Muscle of leg (tissue), 11 donors: ENCODE data around the gene FUT2. TPM values are rescaled to one million over a fixed set of nuclear protein-coding genes. Genes with fewer than 3 reads are reported as not detected.

ENCODE experiments used
- DNase-seq: peaks from one replicate; pipeline ENCODE4 v3.0.0; 2013
- H3K27ac ChIP-seq: one replicate; pipeline ENCODE4 v1.5.1; 2013; ENCODE audit warnings: mild to moderate bottlenecking, low read length, control low read depth
- H3K27me3 ChIP-seq: one replicate; pipeline ENCODE4 v1.6.1; 2013; ENCODE audit warnings: low read length; ENCODE audit not compliant: control insufficient read depth, insufficient read depth
- H3K36me3 ChIP-seq: one replicate; pipeline ENCODE4 v1.6.1; 2013; ENCODE audit warnings: low read length; ENCODE audit not compliant: control insufficient read depth, insufficient read depth
- H3K4me1 ChIP-seq: one replicate; pipeline ENCODE4 v1.6.1; 2013; ENCODE audit warnings: low read length; ENCODE audit not compliant: control insufficient read depth, insufficient read depth
- H3K4me3 ChIP-seq: one replicate; pipeline ENCODE4 v1.5.1; 2013; ENCODE audit warnings: low read length, control low read depth
- H3K9me3 ChIP-seq: replicated peaks from 2 replicates; pipeline ENCODE4 v1.6.1; 2013; ENCODE audit warnings: low read depth, low read length; ENCODE audit not compliant: control insufficient read depth
- WGBS: methylation state at CpG from one replicate; pipeline ENCODE4 v1.1.5; 2013; ENCODE audit warnings: missing lambda C conversion rate; ENCODE audit not compliant: insufficient coverage; 5-methylcytosine and 5-hydroxymethylcytosine counted together
- polyA plus RNA-seq, 8 donors: library from polyadenylated mRNA; unstranded; fragments of 120-200 nt; gene quantifications; one replicate each; pipeline versions ENCODE4 v1.2.1 to v1.2.3, GENCODE V29; 2013; ENCODE audit warnings: inconsistent platforms in 1 of 8, low replicate concordance in 1 of 8; ENCODE audit not compliant: insufficient read length in 8 of 8, insufficient read depth in 1 of 8
- total RNA-seq: library from RNA; stranded (reverse); fragments of 120-200 nt; gene quantifications from one replicate; pipeline ENCODE4 v1.2.4, GENCODE V29; 2013

Gene FUT2
- total and polyA plus RNA-seq, 9 donors = 0.53 to 3.8 (median 0.95) TPM; not detected in 1

GRCh38 chr19:48669903-48670668 is 25.7 kb upstream of the FUT2 start:
- 94% methylated on average over 23 of the region's 26 CpGs for WGBS
- Histone ChIP-seq H3K4me3 (no peak overlapping the region), H3K4me1 (peaks cover 31% of the 10 kb centered on the region), H3K36me3 (no peaks in the 10 kb centered on the region), H3K27me3 (peaks cover 2% of the 10 kb centered on the region), H3K9me3 (no peaks in the 10 kb centered on the region), H3K27ac (peak overlapping the region; percentile 79)
- no peak for DNase-seq

- Histone ChIP-seq H3K27me3 (peaks cover 2% of the 10 kb centered on the region), H3K36me3 (no peaks in the 10 kb centered on the region), H3K4me3 (no peak overlapping the region), H3K27ac (peak overlapping the region; percentile 79), H3K4me1 (peaks cover 38% of the 10 kb centered on the region), H3K9me3 (no peaks in the 10 kb centered on the region)
- peak; percentile 58 for DNase-seq
- WGBS = 50% methylated on average over 13 of the region's 21 CpGs
These were observed 24.9 kb upstream of the FUT2 start for GRCh38 chr19:48670699-48671445.

DNA sequence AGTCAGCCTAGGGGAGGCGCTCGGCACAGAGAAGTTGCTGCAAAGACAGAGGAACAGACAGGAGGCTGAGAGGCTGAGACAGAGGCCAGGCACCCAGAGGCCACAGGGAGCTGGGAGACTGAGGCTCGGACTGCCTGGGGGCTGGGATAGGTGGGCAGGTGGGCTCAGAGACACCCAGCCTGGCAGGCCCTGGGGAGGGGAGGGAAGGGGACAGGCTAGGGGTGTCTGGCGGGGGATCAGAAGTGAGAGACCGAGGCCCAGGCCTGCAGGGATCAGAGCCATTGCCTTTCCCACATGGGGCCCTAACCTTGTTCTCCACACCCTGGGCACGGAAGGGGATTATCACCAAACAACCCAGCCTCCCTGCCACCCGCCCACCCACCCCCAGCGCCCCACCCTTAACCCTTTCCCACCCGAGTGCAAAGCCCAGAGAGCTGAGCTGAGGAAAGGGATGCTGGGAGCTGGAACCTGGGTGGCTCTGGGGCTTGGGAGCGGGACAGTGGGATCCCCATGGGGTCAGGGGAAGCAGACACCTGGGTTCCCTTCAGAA is 24.2 kb upstream of the FUT2 start:
- H3K36me3 ChIP-seq = no peaks in the 10 kb centered on the region
- no peak overlapping the region for H3K4me3 ChIP-seq
- WGBS = 74% methylated on average over 4 of the region's 10 CpGs
- H3K27ac ChIP-seq = peak overlapping the region; percentile 75
- peaks cover 2% of the 10 kb centered on the region for H3K27me3 ChIP-seq
- H3K9me3 ChIP-seq = no peaks in the 10 kb centered on the region
- H3K4me1 ChIP-seq = peaks cover 41% of the 10 kb centered on the region
- no peak for DNase-seq

DNA sequence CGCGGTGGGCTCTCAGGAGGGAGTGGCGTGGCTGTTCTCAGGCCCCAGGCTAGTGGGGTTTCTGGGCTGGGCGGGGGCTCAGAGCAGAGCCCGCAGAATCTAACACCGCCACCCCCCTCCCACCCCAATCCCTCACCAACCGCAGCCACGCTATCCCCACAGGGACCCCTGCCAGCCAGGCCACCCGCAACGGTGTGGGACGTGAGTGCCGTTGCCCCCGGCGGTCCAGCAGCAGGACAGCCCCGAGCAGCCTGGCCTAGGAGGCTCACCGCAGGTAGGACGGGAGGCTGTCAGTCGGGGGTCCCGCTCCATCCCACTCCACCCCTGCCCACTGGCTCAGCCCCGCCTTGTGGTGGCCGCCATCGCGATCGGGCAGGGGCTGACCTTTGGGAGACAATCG is 22.8 kb upstream of the FUT2 start, which contains the start of gene NTN5:
NTN5 (minus strand) TSS at position 24 of the 400 bp plus-strand sequence. CDS start 2,031 bp downstream, outside the sequence.
- Histone ChIP-seq H3K4me3 (no peak within 1 kb of the TSS), H3K4me1 (peaks cover 41% of the 10 kb centered on the region), H3K9me3 (no peaks in the 10 kb centered on the region), H3K36me3 (no peaks in the 10 kb centered on the region), H3K27ac (peak within 1 kb of the TSS; percentile 65), H3K27me3 (peaks cover 2% of the 10 kb centered on the region)
- DNase-seq = no peak
- 53% methylated on average over 19 of the region's 25 CpGs for WGBS

DNA sequence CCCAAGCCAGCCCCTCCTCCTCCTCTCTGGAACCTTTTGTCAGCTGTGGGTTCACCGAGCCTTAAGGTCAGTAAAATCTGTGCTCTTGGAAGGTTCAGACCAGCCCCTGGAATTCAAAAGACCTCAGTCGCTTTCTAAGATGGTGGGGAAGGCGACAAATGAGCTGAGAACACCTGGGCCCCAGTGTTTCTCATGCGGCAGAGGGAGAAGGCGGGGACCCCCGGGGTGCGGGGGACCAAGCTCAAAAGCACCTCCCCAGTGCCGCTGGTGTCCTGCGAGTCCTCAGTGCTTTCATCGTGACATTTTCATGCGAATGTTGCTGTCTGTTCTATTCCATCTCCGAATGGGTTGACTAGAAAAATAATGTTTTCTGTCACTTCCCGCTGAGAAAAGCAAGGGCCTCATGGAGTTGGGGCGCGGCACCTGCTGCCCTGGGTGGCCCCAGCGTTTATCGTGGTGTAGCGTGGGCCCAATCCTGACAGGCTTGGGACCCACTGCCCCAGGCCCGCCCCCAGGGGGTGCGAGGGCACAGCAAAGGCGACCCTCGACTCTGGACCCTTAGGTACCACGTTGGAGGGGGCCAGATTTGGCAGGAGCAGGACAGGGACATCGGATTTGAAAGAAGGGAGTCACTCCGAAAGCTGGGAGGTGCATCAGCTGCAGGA is 22.2 kb upstream of the FUT2 start:
- WGBS = 59% methylated on average over 24 of the region's 25 CpGs
- no peaks in the 10 kb centered on the region for H3K9me3 ChIP-seq
- H3K27me3 ChIP-seq = peaks cover 2% of the 10 kb centered on the region
- no peak overlapping the region for H3K27ac ChIP-seq
- no peak overlapping the region for H3K4me3 ChIP-seq
- peaks cover 41% of the 10 kb centered on the region for H3K4me1 ChIP-seq
- H3K36me3 ChIP-seq = no peaks in the 10 kb centered on the region
- no peak for DNase-seq

GRCh38 chr19:48674216-48674809 is 21.5 kb upstream of the FUT2 start:
- no peak overlapping the region for H3K27ac ChIP-seq
- peaks cover 2% of the 10 kb centered on the region for H3K27me3 ChIP-seq
- peaks cover 41% of the 10 kb centered on the region for H3K4me1 ChIP-seq
- no peaks in the 10 kb centered on the region for H3K36me3 ChIP-seq
- H3K4me3 ChIP-seq = no peak overlapping the region
- no peaks in the 10 kb centered on the region for H3K9me3 ChIP-seq
- DNase-seq = no peak
- 81% methylated on average over 9 of the region's 19 CpGs for WGBS

DNA sequence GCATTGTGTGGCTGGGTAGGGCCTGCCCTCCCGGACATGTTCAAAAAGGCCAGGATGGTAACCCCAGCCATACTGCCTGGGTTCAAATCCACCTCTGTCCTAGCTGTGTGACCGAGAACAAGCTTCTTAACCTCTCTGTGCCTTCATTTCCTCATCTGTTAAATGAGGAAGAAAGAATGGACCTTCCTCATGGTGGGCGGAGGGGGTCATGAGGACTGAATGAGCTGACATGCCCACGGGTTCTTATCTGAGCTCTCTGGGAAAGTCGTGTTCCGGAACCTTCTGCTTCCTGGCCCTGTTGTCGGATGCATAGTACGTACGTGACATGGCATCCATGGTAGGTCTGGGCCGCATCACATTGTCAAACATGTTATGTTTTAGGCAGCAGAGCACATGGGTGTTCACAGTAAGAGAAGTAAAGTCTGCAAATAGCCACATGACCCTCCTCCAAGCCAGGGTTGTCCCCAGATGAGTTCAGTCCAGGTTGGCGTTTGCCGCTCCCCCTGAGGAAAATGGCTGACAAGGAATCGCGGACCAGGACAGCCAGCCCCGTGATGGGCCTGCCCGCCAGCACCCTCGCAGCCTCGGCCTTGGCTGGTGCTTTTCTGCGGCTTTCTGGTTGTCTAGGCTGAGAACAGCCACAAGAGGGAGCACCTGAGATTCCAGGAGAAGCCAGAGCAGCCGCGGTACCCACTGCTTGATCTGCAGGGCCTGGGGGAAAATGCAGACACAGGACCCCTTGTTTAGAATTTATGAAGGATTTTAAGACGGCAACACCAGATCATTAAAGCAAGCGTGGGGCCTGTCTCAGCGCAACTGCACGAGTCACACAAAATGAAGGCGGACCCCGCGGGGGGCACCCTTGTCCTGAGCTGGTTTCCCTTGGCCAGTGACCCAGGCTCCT is 20.6 kb upstream of the FUT2 start:
- no peaks in the 10 kb centered on the region for H3K36me3 ChIP-seq
- no peak overlapping the region for H3K27ac ChIP-seq
- 27% methylated on average over 24 of the region's 28 CpGs for WGBS
- H3K4me3 ChIP-seq = no peak overlapping the region
- peaks cover 2% of the 10 kb centered on the region for H3K27me3 ChIP-seq
- no peaks in the 10 kb centered on the region for H3K9me3 ChIP-seq
- peaks cover 38% of the 10 kb centered on the region for H3K4me1 ChIP-seq
- peak; percentile 91 for DNase-seq

DNA sequence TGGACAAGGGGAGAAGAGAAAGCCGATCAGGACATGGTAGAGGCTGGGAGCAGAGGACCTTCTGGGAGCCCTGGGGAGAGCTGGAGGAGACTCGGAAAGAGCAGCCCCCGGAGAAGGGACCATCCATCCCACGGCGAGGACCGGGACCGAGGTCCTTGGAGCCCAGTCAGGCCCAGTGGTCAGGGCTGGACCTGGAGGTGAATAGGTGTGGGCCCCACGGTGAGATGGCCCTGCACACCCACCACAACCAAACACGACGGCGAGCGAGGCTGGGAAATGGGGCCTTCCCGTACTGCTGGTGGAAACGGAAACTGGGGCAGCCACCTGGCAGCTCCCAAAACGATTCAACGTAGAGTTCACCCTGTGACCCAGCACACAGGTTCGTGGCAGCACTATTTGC is 19.3 kb upstream of the FUT2 start:
- 84% methylated on average over 12 of the region's 17 CpGs for WGBS

DNA sequence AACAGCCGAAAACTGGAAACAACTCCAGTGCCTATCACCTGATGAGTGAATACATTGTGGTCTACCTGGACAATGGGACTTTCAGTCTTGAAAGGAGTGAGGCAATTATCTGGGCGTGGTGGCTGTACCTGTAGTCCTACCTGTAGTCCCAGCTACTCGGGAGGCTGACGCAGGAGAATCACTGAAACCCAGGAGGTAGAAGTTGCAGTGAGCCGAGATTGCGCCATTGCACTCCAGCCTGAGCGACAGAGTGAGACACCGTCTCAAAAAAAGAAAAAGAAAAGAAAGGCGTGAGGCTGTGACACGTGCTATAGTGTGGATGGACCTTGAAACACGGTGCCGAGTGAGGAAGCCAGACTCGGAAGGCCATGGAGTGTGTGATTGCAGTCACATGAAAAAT is 18.9 kb upstream of the FUT2 start:
- Histone ChIP-seq H3K9me3 (no peaks in the 10 kb centered on the region), H3K27me3 (peaks cover 2% of the 10 kb centered on the region), H3K4me1 (peaks cover 29% of the 10 kb centered on the region), H3K36me3 (no peaks in the 10 kb centered on the region), H3K27ac (no peak overlapping the region), H3K4me3 (no peak overlapping the region)
- WGBS = 86% methylated on average over 12 of the region's 13 CpGs
- DNase-seq = no peak

More for the DNA sequence above, 19.3 kb upstream of the FUT2 start:
- H3K27me3 ChIP-seq = peaks cover 2% of the 10 kb centered on the region
- no peaks in the 10 kb centered on the region for H3K9me3 ChIP-seq
- DNase-seq = no peak
- H3K4me3 ChIP-seq = no peak overlapping the region
- H3K27ac ChIP-seq = no peak overlapping the region
- no peaks in the 10 kb centered on the region for H3K36me3 ChIP-seq
- peaks cover 31% of the 10 kb centered on the region for H3K4me1 ChIP-seq
